HG03354 (cell line): Measurements from ENCODE around the gene ARHGEF16.
A peak's percentile ranks its signal among the peaks of the same experiment; 100 is the strongest.

Experiments used
- ATAC-seq: cut with Tn5 transposase; IDR thresholded peaks from one replicate; pipeline ENCODE4 v1.9.1; 2021; ENCODE audit warnings: mild to moderate bottlenecking; ENCODE audit not compliant: unreplicated experiment, poor library complexity, severe bottlenecking

Gene ARHGEF16

GRCh38 chr1:3476666-3477065 lies 22.2 kb downstream of the ARHGEF16 start:
- no peak for ATAC-seq

DNA sequence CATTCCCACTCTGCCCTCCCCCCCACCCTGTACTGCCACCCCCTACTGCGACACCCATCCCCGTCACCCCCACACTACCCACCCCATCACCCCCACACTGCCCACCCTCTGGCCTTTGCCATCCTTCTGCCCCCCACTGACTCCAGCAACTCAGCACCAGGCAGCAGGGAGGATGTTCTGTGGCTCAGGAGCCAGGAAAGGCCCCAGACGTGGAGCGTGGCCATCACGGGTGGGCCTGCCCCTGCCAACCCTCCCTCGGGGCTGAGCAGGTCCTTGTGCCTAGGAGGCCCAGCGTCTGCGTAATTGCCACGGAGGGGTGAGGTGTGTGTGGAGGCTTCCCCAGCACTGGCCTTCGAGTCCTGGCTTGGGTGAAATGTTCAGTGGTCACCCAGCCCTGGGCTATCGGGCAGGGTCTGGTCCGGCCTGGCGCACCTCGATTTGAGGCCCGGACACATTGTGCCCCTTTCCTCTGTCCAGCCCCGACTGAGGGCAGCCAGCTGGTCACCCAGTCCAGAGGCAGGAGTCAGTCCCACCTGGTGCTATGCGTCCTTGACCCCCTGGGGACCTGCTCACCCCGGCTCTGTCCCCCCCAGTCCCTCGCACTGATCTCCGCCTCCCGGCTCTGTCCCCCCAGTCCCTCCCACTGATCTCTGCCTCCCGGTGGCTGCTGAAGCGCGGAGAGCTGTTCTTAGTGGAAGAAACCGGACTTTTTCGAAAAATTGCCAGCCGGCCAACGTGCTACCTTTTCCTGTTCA lies 23.0 kb downstream of the ARHGEF16 start:
- no peak for ATAC-seq

DNA sequence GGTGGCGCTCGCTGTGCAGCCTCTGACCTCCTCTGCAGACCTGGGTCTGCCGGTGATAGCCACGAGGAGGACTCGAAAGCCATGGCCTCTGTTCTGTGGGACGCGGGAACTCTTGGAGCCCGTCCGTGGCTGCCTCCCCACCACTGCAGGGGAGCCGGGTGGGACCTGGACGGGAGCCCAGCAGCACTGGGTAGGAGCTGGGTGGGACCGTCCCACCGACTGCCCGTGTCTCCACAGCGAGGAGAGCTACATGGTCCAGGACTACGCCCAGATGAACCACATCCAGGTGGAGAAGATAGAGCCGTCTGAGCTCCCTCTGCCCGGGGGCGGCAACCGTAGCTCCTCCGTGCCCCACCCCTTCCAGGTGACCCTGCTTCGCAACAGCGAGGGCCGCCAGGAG lies 23.7 kb downstream of the ARHGEF16 start:
- ATAC-seq = no peak

DNA sequence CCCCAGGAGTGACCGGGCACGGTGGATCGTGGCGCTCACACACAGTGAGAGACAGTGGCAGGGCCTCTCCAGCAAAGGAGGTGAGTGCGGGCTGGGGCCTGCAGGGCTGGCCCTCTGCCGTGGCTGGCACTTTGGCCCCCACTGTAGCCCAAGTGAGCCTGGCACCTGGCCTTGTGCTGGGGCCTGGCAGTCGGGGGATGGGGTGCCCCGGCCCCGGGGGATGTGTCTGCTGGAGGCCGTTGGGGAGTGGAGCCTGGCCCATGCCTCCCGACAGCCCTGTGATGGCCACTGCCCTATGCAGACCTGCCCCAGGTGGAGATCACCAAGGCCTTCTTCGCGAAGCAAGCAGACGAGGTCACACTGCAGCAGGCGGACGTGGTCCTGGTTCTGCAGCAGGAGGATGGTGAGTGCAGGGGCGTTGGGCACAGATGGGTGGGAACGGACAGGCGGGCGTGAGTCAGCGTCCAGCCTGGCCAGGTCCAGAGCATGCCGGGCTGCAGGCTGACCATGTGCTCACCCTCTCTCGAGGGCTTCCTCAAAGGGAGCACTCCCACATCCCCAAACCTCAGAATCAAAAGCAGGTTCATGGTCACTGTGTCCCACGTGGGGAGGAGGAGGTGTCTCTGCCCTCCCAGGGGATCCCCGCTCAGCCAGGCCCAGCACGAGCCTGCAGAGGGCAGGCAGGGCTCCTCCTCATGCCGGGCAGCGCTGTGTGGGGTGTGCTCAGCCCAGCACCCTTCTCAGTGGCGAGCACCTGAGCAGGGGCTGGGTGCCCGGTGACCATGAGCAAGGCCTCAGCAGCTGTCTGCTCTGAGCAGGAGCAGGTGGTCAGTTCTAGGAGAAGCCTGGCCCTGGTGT lies 25.3 kb downstream of the ARHGEF16 start:
- no peak for ATAC-seq

DNA sequence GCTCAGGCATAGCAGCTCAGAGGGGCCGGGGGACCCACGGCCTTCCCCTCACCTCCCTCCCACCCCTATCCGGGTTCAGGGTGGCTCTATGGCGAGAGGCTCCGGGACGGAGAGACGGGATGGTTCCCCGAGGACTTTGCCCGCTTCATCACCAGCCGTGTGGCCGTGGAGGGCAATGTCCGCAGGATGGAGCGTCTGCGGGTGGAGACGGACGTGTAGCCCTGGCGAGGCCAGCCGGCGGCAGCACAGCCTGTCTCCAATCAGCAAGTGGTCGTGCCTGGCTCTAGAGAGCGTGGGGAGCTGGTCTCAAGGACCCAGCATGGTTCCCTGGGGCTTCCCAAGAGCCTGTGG lies 25.9 kb downstream of the ARHGEF16 start:
- no peak for ATAC-seq

DNA sequence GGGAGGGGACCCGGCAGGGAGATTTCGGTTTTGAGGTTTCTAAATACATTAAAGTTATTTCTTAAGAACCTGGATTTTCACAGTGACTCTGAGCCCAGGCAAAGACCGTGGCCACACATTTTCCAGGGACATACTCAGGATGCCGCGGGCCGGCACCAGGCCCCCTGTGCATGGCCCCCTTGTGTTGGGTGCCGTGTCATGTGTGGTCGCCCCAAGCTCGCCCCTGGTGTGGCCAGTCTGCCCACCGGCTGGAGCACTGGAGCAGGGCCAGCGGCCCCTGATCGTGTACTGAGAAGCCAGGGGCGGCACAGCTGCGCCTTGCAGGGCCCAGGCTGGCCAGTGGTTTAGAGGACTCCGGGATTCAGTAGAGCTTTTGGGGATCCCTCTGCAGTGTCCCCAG lies 26.6 kb downstream of the ARHGEF16 start:
- ATAC-seq = no peak

- ATAC-seq = no peak
Observed at GRCh38 chr1:3481836-3482375, 27.4 kb downstream of the ARHGEF16 start.

DNA sequence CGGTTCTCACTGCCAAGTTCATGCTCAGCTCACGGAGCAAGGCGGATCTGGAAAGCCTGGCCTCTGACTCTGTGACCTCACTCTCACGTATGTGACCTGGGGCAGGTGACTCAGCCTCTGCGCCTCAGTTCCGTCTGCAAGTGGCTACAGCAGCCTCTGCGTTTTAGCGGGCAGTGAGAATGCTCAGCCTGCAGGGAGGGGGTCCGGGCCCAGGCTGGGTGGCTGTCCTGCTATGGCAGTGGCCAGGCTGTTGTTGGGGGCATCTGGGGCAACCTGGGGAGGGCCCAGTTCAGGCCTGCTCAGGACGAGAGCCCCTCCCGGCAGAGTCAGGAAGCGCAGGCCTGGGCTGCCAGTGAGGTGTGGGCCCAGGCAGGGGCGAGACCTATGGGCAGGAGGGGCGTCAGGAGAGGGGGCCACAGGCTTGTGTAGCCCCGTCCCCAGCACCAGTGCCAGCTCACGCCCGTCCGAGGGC lies 27.9 kb downstream of the ARHGEF16 start:
- ATAC-seq = no peak

GRCh38 chr1:3483380-3483779 lies 28.9 kb downstream of the ARHGEF16 start:
- no peak for ATAC-seq

- ATAC-seq = no peak
Observed at GRCh38 chr1:3483801-3484444, 29.5 kb downstream of the ARHGEF16 start.

- no peak for ATAC-seq
Observed at GRCh38 chr1:3485016-3485415, 30.6 kb downstream of the ARHGEF16 start.

- no peak for ATAC-seq
Observed at GRCh38 chr1:3488432-3488831, 34.0 kb downstream of the ARHGEF16 start.

- no peak for ATAC-seq
Observed at GRCh38 chr1:3490046-3490745, 35.7 kb downstream of the ARHGEF16 start.

GRCh38 chr1:3491291-3492246 lies 37.1 kb downstream of the ARHGEF16 start:
- ATAC-seq = peak; percentile 71

- no peak for ATAC-seq
Observed at GRCh38 chr1:3492545-3493246, 38.2 kb downstream of the ARHGEF16 start.

DNA sequence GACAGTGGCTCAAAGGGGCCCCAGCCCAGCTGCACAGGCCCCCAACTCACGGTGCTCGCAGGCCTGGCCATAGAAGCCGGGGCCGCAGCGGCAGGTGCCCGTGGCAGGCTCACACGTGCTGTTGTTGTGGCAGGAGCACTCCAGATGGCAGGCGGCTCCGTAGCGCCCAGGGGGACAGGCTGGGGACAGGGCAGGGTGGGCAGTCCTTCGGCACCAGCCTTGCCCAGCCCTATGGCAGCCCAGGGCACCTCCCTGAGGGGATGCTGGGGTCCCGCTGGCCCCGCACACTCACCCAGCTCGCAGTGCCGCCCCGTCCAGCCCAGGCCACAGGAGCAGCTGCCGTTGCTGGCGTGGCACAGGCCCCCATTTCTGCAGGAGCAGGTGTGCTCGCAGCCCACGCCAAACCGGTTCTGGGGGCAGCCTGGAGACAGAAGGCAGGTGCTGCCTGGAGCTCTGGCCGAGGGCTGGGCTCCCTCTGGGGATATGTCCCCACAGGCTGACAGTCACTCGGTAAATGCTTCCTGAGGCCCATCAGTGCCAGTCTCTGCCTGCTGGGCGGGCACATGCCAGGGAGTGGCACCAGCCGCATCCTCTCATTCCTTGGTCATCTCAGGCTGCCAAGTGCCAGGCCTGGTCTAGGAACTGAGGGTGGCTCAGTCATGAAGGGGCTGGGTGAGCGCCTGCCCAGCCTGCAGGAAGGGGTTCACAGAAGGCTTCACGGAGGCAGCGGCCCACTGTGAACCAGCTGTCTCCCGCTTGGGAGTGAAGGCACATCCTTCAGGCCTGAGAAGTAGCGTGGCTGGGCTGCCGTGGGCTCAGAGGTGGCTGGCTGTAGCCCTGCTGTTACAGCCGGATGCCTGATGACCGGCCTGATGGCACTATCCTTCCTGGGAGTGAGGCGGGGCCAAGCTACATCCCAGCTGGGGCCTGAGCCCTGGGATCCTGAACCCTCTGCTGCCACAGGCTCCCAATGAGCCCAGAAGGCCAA lies 40.1 kb downstream of the ARHGEF16 start:
- ATAC-seq = no peak
